NCI-H2171 treated with DMSO at 0.1 percent for 48 hours (cell line): Measurements from ENCODE around the gene PPIL1.

Experiments used
- DNase-seq: peaks from one replicate; lab custom pipeline; 2025; lab: John Stamatoyannopoulos, UW

Gene PPIL1

GRCh38 chr6:36836111-36837021, 38.2 kb downstream of the PPIL1 start:
- no peak for DNase-seq

DNA sequence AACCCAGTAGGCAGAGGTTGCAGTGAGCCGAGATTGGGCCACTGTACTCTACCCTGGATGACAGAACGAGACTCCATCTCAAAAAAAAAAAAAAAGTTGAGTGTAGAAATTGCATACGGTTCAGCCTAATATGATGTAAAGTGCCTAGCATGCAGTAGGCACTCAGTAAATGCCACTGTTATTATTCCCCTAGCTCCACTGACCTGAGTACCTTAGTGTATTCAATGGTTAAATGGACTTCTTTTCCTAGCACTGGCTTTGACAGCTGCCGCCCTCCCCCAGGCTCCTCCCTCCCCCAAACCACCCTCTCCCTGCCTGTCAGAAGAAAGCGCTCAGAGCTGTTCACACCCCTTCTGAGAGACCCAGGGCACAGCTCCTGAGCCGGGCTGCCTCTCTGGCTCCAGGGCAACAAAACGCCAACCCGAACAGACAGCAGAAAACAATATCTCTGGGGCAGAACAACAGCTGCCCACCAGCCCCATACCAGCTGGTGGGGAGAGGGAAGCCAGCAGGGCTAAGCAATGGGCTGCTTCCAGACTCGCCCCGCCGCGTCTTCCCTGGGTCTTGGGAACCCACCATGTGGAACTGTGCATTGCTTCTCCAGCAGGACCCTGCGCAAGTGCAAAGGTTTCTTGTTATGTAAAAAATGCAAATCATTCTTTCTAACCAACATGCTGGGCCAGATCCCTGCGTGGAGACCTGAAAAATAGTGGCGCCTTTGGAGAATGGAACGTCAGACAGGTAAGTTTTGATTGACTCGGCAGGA, 39.8 kb downstream of the PPIL1 start:
- DNase-seq, result peak; percentile 89

- DNase-seq, result no peak
These were observed 41.3 kb downstream of the PPIL1 start for GRCh38 chr6:36833182-36833789.

- no peak for DNase-seq
These were observed 42.3 kb downstream of the PPIL1 start for GRCh38 chr6:36832313-36832712.

GRCh38 chr6:36830577-36830976, 44.0 kb downstream of the PPIL1 start:
- DNase-seq, result no peak

- DNase-seq, result peak; percentile 77
These were observed 44.6 kb downstream of the PPIL1 start for GRCh38 chr6:36829919-36830544.

DNA sequence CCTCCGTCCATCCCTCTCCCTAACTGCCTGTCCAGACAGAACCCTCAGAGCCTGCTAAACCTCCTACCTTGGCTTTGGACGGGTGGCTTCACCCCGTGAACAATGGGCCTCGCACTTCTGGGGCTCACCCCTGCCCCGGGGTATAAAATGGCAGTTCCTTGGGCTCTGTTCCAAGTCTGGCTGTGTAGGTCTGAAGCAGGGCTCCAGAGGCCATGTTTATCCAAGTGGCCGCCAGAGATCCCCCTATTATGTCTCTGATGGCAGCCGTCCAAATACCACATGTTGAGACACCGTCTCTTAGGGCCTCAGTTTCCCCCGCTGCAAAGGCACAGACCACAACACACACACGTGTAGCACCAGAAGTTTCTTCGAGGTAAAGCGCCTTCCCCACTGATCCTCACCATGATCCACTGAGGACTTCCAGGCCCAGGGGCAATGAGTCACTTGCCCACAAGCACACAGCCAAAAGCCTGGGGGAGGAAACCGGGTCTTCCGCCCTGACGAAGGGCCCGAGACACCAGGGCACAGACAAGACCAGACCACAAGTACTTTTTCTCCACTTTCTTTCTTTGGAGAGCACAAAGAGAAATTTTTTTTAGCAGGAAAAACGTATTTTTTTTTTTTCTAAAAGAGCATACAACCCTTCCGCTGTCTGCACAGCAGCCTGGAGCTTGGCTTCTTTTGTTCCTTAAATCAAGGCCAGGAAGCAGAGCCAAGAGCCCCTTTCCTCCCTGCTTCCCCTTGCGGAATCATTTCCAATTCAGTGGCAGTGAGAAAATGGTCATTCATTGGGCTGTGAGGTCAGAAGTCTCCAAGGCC, 47.1 kb downstream of the PPIL1 start:
- DNase-seq, result no peak

- no peak for DNase-seq
These were observed 47.9 kb downstream of the PPIL1 start for GRCh38 chr6:36826520-36827227.

DNA sequence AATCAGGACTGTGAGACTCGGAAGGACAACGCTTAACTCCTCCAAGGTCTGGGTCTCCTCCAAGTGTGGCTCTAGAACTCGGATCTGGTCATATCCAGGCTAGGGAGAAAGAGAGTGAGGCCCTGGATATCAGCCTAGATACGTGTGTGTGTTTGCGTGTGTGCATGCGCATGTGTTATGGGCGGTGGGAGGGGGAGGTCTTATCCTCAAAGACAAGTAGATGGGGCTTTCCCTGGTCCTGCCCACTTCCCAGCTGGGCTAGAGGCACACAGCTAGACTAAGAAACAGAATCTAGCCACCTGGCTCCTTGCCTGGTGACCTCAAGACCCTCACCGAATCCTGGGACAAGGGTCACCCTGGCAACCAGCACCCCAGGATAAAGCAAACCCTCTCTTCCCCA, 48.6 kb downstream of the PPIL1 start:
- no peak for DNase-seq

GRCh38 chr6:36825452-36825851, 49.2 kb downstream of the PPIL1 start:
- DNase-seq, result no peak

DNA sequence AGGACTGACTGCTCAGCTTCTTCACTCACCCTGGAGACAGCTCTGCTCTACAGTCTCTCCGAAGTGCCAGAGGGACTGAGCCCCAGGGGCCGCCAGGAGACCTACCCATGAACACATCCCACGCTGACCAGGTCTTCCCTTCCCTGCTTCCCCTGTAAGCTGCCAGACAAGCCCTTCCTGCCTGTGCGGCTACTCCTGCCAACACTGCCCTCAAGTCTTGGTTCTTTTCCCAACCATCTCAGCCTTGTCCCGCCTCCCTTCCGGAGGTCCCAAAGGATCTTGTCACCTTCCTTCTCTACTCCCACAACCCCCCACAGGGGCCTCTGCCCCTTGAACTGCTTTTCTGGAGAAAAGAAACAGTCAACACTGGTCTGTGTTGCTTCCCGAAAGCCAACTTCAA, 50.4 kb downstream of the PPIL1 start:
- no peak for DNase-seq

- DNase-seq, result no peak
These were observed 51.0 kb downstream of the PPIL1 start for GRCh38 chr6:36823421-36824096.

- no peak for DNase-seq
These were observed 51.9 kb downstream of the PPIL1 start for GRCh38 chr6:36822506-36823269.

DNA sequence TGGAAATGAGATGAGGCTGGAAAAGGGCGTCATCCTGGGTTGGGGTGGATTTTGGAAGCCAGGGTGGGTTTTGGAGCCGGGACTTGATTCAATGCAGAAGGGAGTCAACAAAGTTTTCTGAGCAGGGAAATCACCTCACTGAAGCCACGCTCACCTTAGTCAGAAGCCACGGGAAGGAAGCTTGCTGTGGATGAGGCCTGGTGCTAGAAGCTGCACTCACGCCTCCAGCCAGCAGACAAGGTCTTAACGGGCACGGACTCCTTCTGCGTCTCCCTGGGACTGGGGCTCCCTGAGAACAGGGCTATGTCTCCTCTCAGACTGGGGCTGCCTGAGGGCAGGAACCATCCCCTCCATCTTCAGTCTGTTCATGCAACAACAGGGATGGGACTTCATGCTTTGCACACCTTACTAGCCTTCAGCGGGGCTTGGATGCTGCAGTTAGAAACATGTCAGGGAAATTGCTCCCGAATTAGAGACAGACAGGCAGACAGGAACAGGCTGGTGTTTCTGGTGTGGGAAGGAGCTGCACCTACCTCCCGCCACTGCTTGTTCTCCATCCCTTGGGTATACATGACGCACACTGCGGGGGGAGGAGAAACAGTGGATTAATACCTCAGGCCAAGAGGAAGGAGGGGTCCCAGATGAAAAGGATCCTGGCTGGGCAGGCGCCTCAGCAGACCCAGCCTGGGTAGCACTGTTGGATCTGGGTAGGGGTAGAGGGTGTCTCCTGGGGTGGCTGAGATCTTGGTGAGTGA, 52.8 kb downstream of the PPIL1 start:
- no peak for DNase-seq

DNA sequence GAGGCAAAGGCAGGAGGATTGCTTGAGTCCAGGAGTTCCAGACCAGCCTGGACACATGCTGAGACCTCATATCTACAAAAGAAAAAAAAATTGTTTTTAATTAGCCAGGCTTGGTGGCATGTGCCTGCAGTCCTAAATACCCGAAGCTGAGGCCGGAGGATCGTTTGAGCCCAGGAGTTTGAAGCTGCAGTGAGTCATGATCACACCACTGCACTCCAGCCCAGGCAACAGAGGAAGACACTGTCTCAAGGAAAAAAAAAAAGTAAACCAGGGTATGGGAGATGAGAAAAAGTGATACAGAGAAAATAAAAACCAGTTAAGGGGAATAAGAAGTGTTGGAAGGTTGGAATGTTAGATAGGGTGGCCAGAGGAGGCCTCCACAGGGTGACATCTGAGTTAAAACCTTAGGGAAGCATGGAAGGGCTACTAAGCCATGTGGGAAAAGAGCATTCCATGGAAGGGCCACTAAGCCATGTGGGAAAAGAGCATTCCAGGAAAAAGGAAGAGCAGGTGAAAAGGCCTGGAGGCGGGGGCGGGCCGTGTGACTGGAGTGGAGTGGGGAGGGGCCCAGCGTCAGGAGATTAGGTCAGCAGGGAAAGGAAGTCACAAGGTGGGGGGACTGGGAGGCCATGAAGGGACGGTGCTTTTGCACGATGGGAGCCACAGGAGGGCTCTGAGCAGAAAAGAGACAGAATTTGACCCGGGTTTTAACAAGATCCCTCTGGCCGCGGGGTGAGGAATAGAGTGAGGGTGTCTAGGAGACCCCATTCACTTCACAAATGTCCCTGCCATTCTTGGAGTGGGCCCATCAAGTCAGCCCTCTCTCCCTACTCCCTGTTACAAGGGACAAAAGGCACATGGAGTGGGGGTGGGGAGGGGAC, 53.7 kb downstream of the PPIL1 start:
- DNase-seq, result no peak

DNA sequence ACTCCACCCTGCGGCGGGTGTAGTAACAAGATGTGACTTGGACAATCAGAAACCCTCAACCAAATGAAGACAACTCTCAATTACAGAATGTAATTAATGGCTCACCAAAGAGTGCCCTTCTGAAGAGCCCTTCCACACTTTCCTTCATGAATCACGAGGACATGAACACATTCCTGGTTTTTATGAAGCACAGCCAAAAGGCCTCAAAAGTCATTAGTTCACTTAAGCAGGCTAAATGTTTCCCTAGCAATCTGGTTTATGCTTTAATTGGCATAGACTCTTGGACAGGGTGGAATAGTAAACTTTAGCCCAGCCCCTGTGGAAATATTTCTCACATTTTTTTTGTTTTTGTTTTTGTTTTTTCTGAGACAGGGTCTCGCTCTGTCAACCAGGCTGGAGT, 55.8 kb downstream of the PPIL1 start:
- no peak for DNase-seq

DNA sequence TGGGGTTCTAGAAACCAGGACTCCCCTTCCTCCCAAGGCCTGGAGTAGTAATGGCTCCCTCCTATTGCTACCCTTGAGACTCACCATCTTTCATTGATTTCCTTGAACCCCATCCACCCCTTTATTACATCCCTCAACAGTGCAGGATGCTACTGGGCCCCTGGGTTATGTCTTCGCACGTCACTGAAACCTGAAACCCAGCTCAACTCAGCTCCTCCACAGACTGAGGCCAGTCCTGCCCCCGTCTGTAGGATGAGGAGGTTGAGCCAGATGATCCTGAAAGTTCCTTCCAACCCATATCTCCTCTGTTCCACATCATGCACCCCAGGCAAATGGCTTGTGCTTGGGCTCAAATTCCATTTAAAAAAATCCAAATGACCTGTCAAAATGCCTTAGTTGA, 56.8 kb downstream of the PPIL1 start:
- no peak for DNase-seq
